ENCODE data around the gene CBL. TPM values are rescaled to one million over a fixed set of nuclear protein-coding genes. Genes with fewer than 3 reads are reported as not detected.

Gene CBL
- polyA plus RNA-seq, 1 of the 3 experiments (the other 2 are of a cell fraction) = 9.5 TPM

- TF ChIP-seq USF2 (IDR thresholded peaks at IDR 0.05; ENCODE audit: borderline replicate concordance, low read depth, low read length) (no peak), ELF1 (IDR thresholded peaks at IDR 0.05) (no peak), MAX (IDR thresholded peaks at IDR 0.05; ENCODE audit: low read depth) (no peak), TCF12 (IDR thresholded peaks at IDR 0.05) (no peak), REST (IDR thresholded peaks at IDR 0.05; ENCODE audit: low read depth, low read length) (no peak)
Measured at GRCh38 chr11:119309411-119309810, 103.3 kb downstream of the CBL start (continued).

- no peak overlapping the region for H2AFZ ChIP-seq (ENCODE audit: low read depth)
- no peak for DNase-seq
- H3F3A ChIP-seq (replicated peaks; ENCODE audit: insufficient read depth) = peaks cover 22% of the 10 kb centered on the region
- H3K4me3 ChIP-seq (ENCODE audit: low read depth in 2 of 2, low read length in 1 of 2) = no peak overlapping the region
- WGBS (ENCODE audit: low lambda C conversion rate) = 93% methylated on average over 17 of the region's 17 CpGs
- H3K9me2 ChIP-seq = no peaks in the 10 kb centered on the region
- no peak overlapping the region for H3K4me2 ChIP-seq
- TF ChIP-seq MEF2A (IDR thresholded peaks at IDR 0.05; ENCODE audit: borderline replicate concordance, low read depth) (no peak), FOXM1 (IDR thresholded peaks at IDR 0.05; ENCODE audit: low read depth) (no peak), RAD21 (IDR thresholded peaks at IDR 0.05; ENCODE audit: low read length) (no peak), POLR2AphosphoS5 (IDR thresholded peaks at IDR 0.05; ENCODE audit: low read depth, low read length) (no peak), SMC3 (IDR thresholded peaks at IDR 0.05; ENCODE audit: low read depth, low read length) (no peak), REST (IDR thresholded peaks at IDR 0.05; ENCODE audit: low read depth, low read length) (no peak), FOXJ3 (CRISPR knock-in tag; IDR thresholded peaks at IDR 0.05) (no peak), JUND (IDR thresholded peaks at IDR 0.05) (no peak), FOSL2 (IDR thresholded peaks at IDR 0.05; ENCODE audit: borderline replicate concordance, low read depth) (no peak), NRF1 (IDR thresholded peaks at IDR 0.05; ENCODE audit: low read depth, low read length) (no peak), GATA2 (CRISPR knock-in tag; IDR thresholded peaks at IDR 0.05) (no peak), EP300 (IDR thresholded peaks at IDR 0.05; ENCODE audit: borderline replicate concordance in 1 of 2, low read depth in 1 of 2, low read length in 1 of 2) (no peak), YY1 (IDR thresholded peaks at IDR 0.05; ENCODE audit: low read depth) (no peak), TCF12 (IDR thresholded peaks at IDR 0.05) (no peak), ELF1 (IDR thresholded peaks at IDR 0.05) (no peak), CTCF (IDR thresholded peaks at IDR 0.05) (no peak), SIN3A (IDR thresholded peaks at IDR 0.05; ENCODE audit: borderline replicate concordance, low read depth, low read length) (no peak)
- H3K27me3 ChIP-seq (ENCODE audit: insufficient read depth) = no peaks in the 10 kb centered on the region
- ChIA-PET CTCF (interaction anchor here (1.2 to 1.5 kb wide), 2 partner anchors 14 to 105 kb away, joined by 6 to 13 read pairs; partner anchors contain the start of gene CBL), POLR2A (interaction anchor here (0.6 kb wide), 1 partner anchor 10 kb away, joined by 3 read pairs; no protein-coding TSS in a partner anchor)
- H3K27ac ChIP-seq (ENCODE audit: low read depth in 2 of 2, low read length in 1 of 2) = no peak overlapping the region
- no peaks in the 10 kb centered on the region for H3K9me3 ChIP-seq
- H3K79me2 ChIP-seq (ENCODE audit: insufficient read depth) = no peaks in the 10 kb centered on the region
- H3K9ac ChIP-seq = no peak overlapping the region
- H4K20me1 ChIP-seq (ENCODE audit: insufficient read depth) = no peaks in the 10 kb centered on the region
- H3K4me1 ChIP-seq (ENCODE audit: control insufficient read depth in 1 of 2, insufficient read depth in 2 of 2, low read depth in 1 of 2, low read length in 1 of 2) = no peaks in the 10 kb centered on the region
- peaks cover 5 to 27% of the 10 kb centered on the region in 2 experiments for H3K36me3 ChIP-seq (replicated peaks in 1 of 2; ENCODE audit: control insufficient read depth in 1 of 2, insufficient read depth in 2 of 2, low read length in 1 of 2)
Measured at GRCh38 chr11:119309953-119310681, 104.0 kb downstream of the CBL start.
